Measurements from ENCODE around the gene FSD1. TPM values are rescaled to one million over a fixed set of nuclear protein-coding genes. Genes with fewer than 3 reads are reported as not detected.

FSD1 gene
- total RNA-seq, 1 donor from 2014 or later = 1.5 TPM

DNA sequence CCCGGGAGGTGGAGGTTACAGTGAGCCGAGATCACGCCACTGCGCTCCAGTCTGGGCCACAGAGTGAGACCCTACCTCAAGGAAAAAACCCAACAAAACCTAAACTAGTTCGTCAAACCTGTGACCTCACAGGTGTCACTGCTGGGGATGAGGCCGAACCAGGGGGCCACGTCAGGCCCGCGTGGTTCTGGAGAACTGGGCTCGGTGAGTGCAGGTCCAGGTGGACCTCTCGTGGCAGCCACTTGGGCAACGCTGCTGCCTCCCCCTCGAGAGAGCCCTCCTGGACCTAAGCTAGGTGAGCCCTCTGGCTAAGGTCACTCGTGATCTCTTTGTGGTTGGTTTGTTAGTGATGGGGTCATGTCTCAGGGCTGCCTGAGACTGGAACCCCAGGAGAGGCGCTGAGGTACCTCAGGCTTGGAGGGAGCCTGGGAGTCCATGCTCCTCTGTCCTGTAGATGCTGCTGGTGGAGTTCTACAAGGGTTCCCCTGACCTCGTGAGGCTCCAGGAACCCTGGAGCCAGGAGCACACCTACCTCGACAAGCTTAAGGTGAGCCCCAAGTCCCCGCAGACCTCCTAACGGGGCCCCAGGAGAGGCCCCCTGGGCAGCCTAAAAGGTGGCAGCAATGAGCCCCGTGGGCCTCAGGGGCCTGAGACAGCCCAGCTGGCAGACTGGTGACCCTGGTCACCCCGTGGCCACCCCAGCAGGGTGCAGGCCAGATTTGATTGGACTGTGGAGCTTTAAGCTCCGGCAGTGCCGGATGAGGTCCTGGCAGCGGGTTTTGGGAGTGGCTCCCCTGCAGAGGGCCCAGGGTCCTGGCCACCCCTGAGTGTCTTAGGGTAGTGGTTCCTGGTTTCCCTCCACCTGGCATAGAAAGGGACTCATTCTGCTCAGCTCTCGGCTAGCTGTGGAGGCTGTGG lies 54.6 kb downstream of the FSD1 start:
- ATAC-seq (no peak), DNase-seq (no peak)
- TF ChIP-seq, protein P1, sequence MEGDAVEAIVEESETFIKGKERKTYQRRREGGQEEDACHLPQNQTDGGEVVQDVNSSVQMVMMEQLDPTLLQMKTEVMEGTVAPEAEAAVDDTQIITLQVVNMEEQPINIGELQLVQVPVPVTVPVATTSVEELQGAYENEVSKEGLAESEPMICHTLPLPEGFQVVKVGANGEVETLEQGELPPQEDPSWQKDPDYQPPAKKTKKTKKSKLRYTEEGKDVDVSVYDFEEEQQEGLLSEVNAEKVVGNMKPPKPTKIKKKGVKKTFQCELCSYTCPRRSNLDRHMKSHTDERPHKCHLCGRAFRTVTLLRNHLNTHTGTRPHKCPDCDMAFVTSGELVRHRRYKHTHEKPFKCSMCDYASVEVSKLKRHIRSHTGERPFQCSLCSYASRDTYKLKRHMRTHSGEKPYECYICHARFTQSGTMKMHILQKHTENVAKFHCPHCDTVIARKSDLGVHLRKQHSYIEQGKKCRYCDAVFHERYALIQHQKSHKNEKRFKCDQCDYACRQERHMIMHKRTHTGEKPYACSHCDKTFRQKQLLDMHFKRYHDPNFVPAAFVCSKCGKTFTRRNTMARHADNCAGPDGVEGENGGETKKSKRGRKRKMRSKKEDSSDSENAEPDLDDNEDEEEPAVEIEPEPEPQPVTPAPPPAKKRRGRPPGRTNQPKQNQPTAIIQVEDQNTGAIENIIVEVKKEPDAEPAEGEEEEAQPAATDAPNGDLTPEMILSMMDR (IDR thresholded peaks at IDR 0.05) = no peak
- Histone ChIP-seq H3K4me3 (no peak overlapping the region), H3K36me3 (peaks cover 60% of the 10 kb centered on the region), H3K27ac (no peak overlapping the region), H3K4me1 (no peaks in the 10 kb centered on the region), H3K9me3 (no peaks in the 10 kb centered on the region), H3K27me3 (no peaks in the 10 kb centered on the region)
- intact Hi-C loops (cut with DNase I) = no loop called here

DNA sequence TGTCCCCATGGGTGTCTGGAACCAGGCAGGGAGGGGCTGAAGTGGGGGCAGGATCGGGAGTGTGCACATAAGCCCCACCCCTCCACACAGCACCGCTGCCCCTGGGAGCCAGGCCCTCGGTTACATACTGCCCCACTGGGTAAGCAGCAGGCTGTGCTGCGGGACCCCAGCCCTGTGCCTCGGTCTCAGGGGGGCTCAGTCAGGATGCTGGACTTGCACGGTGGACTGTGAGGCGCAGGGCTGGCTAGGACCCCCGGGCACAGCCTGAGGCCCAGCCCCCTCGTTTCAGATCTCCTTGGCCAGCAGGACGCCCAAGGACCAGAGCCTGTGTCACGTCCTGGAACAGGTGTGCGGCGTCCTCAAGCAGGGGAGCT lies 55.2 kb downstream of the FSD1 start:
- H3K4me1 ChIP-seq = no peaks in the 10 kb centered on the region
- H3K27me3 ChIP-seq = no peaks in the 10 kb centered on the region
- TF ChIP-seq, protein P1 (IDR thresholded peaks at IDR 0.05) = no peak
- intact Hi-C loops (cut with DNase I) = no loop called here
- H3K27ac ChIP-seq = no peak overlapping the region
- no peak for DNase-seq
- no peak overlapping the region for H3K4me3 ChIP-seq
- peaks cover 66% of the 10 kb centered on the region for H3K36me3 ChIP-seq
- ATAC-seq = peak; percentile 3
- H3K9me3 ChIP-seq = no peaks in the 10 kb centered on the region

DNA sequence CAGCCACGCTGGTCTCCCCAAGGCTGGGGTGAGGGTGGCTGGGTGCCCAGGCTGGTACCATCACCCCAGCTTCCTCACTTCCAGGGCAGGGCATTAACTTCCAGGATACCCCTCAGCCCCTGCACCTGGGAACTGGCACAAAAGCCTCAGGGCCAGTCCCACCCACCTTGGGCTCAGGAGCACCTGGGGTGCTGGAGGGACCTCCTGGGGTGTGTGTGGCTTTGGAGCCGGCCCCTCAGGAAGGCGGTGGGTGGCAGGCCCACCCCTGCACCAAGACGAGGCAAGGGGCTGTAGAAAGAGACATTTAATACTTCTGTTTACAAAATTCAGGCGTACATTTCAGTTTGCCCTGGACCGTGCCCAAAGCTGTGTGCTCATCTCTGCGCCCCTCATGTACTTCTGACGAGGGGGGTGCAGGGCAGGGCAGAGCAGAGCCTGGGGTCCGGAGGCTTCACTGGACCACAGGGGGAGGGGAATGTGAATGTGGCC lies 55.7 kb downstream of the FSD1 start:
- intact Hi-C loops (cut with DNase I) = no loop called here

DNA sequence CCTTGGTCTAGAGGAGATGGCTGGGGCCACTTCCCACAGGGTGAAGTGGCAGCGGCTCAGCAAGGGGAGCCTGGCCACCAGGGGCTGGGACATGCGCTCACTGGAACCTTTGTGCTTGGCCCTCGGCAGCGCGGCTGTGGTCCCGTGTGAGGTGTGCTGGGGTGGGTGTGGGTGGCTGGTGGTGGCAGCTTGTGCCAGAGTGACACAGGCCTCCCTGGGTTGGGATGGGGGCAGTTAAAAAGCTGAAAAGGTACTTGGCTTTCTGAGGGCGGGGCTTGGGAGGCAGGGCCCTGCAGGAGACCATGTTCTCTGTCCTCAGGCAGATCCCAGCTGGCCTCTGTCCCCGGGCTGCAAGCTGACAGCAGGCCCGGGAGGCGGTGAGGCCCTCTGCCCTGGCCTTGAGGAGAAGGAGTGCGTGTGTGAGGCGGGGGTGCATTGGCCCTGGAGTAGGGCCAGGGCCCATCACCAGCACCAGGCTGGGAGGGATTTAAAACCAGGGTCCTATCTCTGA lies 56.3 kb downstream of the FSD1 start:
- TF ChIP-seq, protein P1 (IDR thresholded peaks at IDR 0.05) = no peak
- ATAC-seq (no peak), DNase-seq (no peak)
- H3K9me3 ChIP-seq = no peaks in the 10 kb centered on the region
- intact Hi-C loops (cut with DNase I) = no loop called here
- H3K27me3 ChIP-seq = no peaks in the 10 kb centered on the region
- peaks cover 74% of the 10 kb centered on the region for H3K36me3 ChIP-seq
- no peak overlapping the region for H3K4me3 ChIP-seq
- no peak overlapping the region for H3K27ac ChIP-seq
- H3K4me1 ChIP-seq = no peaks in the 10 kb centered on the region

More for the DNA sequence above, 55.7 kb downstream of the FSD1 start:
- TF ChIP-seq, protein P1 (IDR thresholded peaks at IDR 0.05) = no peak
- Histone ChIP-seq H3K27ac (no peak overlapping the region), H3K36me3 (peaks cover 68% of the 10 kb centered on the region), H3K9me3 (no peaks in the 10 kb centered on the region), H3K4me1 (no peaks in the 10 kb centered on the region), H3K4me3 (no peak overlapping the region), H3K27me3 (no peaks in the 10 kb centered on the region)
- no peak for ATAC-seq
- no peak for DNase-seq

DNA sequence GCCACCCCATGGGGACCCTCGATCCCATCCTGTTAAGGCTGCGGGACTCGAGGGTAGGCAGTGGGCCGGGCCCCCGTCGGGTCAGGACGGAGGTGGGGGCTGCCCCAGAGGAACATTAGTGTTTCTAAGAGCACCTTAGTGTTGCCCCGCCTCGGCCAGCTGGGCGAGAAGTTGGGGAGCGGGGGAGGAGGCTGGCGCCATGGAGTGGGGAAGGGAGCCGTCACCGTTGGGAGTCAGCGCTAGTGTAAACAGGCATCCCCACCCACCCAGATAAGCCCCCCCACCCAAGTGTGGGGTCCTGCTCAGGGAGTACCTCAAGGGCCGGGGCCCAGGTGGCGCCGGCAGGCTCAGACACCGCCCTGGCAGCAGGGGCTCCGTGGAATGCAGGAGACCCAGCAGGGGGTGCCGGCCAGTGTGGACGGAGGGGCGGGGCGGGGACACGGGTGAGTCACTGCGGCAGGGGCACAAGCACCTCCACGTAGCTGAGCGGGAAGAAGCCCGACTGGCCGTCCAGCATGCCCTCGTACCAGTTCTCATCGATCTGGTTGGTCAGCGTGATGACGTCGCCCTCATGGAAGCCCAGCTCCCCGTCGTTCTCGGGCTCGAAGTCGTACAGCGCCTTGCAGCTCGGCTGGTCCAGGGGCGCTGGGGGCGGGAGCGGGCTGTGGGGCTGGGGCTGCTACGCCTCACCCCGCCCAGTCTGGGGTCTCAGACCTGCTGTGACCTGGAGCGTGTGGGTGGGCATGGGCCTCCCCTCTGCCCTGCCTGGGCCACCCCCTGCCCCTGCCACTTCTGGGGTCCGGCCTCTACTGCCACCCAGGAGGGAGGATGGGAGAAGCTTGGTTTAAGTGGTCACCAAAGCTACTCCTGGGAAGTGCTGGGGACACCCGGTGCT lies 57.0 kb downstream of the FSD1 start:
- H3K36me3 ChIP-seq = peaks cover 75% of the 10 kb centered on the region
- no peaks in the 10 kb centered on the region for H3K9me3 ChIP-seq
- TF ChIP-seq, protein P1 (IDR thresholded peaks at IDR 0.05) = no peak
- DNase-seq = no peak
- no peaks in the 10 kb centered on the region for H3K27me3 ChIP-seq
- ATAC-seq = no peak
- H3K4me1 ChIP-seq = no peaks in the 10 kb centered on the region
- no peak overlapping the region for H3K27ac ChIP-seq
- intact Hi-C loops (cut with DNase I) = no loop called here
- no peak overlapping the region for H3K4me3 ChIP-seq
